Tibial nerve (tissue), 4 donors: ENCODE data around the gene TIPRL. TPM values are rescaled to one million over a fixed set of nuclear protein-coding genes. Genes with fewer than 3 reads are reported as not detected.

Source experiments
- DNase-seq, 2 donors: peaks; one replicate each; pipeline ENCODE4 v3.0.0-alpha.2; 2019; ENCODE audit warnings: low spot score in 2 of 2
- H3K27ac ChIP-seq, 4 donors: fragments of 200-600 bp; sonication (generic) in 3 of 4; one replicate each; pipeline ENCODE4 v1.5.1; 2017 to 2019; ENCODE audit warnings: mild to moderate bottlenecking in 1 of 4
- H3K27me3 ChIP-seq, 2 donors: fragments of 200-600 bp; sonication (generic) in 1 of 2; one replicate each; pipeline versions ENCODE4 v1.5.1 to v1.6.0; 2017 to 2019
- H3K36me3 ChIP-seq, 3 donors: fragments of 200-600 bp; sonication (generic); one replicate each; pipeline ENCODE4 v1.5.1; 2018 to 2019
- H3K4me1 ChIP-seq, 4 donors: fragments of 200-600 bp; sonication (generic) in 3 of 4; one replicate each; pipeline ENCODE4 v1.5.1; 2017 to 2019
- H3K4me3 ChIP-seq, 4 donors: fragments of 200-600 bp; sonication (generic) in 3 of 4; one replicate each; pipeline ENCODE4 v1.5.1; 2017 to 2019; ENCODE audit warnings: mild to moderate bottlenecking in 1 of 4, moderate library complexity in 1 of 4
- H3K9me3 ChIP-seq, 4 donors: fragments of 200-600 bp; sonication (generic) in 3 of 4; one replicate each; pipeline ENCODE4 v1.5.1; 2017 to 2019
- CTCF ChIP-seq, 5 experiments: fragments of 200-600 bp in 3 of 5; fragments of 450-650 bp in 2 of 5; sonication (generic) in 3 of 5; IDR thresholded peaks; one replicate each; pipeline ENCODE4 v1.5.1; 2016 to 2019; ENCODE audit warnings: antibody characterized with exemption in 5 of 5, mild to moderate bottlenecking in 3 of 5, moderate library complexity in 2 of 5
- EP300 ChIP-seq, 2 donors: sonication (generic); formaldehyde crosslinking; IDR thresholded peaks; one replicate each; pipeline ENCODE4 v1.6.1; 2017; ENCODE audit warnings: antibody characterized with exemption in 2 of 2, mild to moderate bottlenecking in 1 of 2
- POLR2A ChIP-seq, 2 donors: fragments of 450-650 bp; IDR thresholded peaks; one replicate each; pipeline ENCODE4 v1.6.1; 2017; ENCODE audit warnings: antibody characterized with exemption in 2 of 2, mild to moderate bottlenecking in 2 of 2, moderate library complexity in 2 of 2
- WGBS, 2 donors: methylation state at CpG; one replicate each; pipeline ENCODE4 v1.1.5; 2018; 5-methylcytosine and 5-hydroxymethylcytosine counted together
- total RNA-seq, 4 donors: library from RNA; depleted of rRNA; stranded (reverse); fragments of >200 nt; gene quantifications; one replicate each; pipeline ENCODE4 v1.1.0, GENCODE V29; 2016

Gene TIPRL
- total RNA-seq, 4 donors from 2014 or later: 16.5 to 25.3 (median 20.6) TPM

DNA sequence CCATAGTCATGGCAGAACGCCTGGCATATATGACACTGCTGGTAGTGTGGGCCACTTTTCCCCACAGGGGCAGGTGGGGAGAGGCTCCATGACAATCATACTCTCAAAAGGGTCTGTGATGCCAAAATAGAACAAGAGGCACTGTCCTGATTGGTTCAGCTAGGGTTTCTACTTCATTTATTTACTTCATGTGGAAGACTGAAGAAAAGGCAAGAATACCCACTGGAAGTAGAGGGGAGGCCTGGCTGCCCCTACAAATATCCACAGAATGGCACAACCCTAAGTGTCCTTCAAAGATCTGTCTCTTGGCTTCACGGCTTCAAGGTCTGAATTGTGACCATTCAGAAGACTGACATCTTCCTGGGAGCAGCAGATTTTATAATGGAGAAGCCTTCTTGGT is 42.5 kb downstream of the TIPRL start:
- no peak for TF ChIP-seq CTCF (IDR thresholded peaks at IDR 0.05)
- H3K36me3 ChIP-seq: no peaks in the 10 kb centered on the region
- no peak overlapping the region for H3K4me3 ChIP-seq
- H3K27me3 ChIP-seq: no peaks in the 10 kb centered on the region
- no peak overlapping the region for H3K27ac ChIP-seq
- peaks cover 0 to 5% (median 0%) of the 10 kb centered on the region in 4 donors for H3K4me1 ChIP-seq
- no peak for DNase-seq
- H3K9me3 ChIP-seq: peaks cover 0 to 2% (median 0%) of the 10 kb centered on the region in 4 donors
- WGBS, 2 donors: 79 to 89% methylated on average over 2 of the region's 2 CpGs

DNA sequence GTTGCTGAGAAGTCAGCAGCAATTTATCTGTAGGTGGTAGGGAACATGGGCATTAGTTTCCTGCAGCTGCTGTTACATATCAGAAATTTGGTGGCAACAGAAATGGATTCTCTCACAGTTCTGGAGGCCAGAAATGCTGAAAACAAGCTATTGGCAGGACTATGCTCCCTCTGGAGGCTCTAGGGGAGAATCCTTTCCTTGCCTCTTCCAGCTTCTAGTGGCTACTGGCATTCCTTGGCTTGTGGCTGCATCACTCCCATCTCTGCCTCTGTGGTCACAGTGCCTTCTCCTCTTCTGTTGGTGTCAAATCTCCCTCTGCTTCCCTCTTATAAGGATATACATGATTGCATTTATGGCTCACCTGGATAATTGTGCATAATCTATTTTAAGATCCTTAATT is 44.5 kb downstream of the TIPRL start:
- TF ChIP-seq CTCF (IDR thresholded peaks at IDR 0.05): no peak
- no peak for TF ChIP-seq POLR2A (IDR thresholded peaks at IDR 0.05)
- Histone ChIP-seq H3K27ac (no peak overlapping the region), H3K9me3 (peaks cover 0 to 2% (median 0%) of the 10 kb centered on the region in 4 donors), H3K36me3 (no peaks in the 10 kb centered on the region), H3K4me3 (no peak overlapping the region), H3K27me3 (no peaks in the 10 kb centered on the region), H3K4me1 (peaks cover 0 to 22% (median 12%) of the 10 kb centered on the region in 4 donors)
- DNase-seq: no peak

DNA sequence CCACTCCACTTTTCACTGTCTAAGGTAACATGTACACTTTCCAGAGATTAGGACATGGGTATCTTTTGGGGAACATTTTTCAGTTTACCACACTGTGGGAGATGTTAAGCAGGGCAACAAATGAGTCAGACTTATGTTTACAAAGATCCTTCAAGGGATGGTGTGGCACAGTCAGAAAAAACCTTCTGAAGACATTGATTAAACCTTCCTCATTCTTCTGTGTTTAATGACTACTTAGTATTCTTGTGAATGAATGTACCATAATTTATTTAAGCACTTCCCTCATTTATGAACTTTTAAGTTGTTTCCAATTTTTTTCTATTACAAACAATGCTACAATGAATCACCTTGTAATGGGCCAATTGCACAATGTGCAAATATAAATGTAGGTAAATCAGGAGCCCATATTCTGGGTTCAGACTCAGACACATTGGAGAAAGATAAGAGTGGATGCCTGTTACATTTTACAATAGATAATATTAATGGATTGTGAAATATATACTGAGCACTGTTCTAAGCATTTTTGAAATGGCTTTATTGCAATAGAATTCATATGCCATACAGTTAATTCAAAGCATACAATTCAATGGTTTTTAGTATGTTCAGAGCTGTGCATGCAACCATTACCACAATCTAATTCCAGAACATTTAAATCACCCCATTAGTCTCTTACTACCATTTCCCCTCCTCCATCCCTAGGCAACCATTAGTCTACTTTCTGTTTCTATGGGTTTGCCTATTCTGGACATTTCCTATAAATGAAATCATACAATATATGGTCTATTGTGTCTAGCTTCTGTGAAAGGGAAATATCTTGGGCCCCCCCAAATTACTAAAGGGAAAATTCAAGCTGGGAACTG is 45.1 kb downstream of the TIPRL start:
- peaks cover 0 to 29% (median 19%) of the 10 kb centered on the region in 4 donors for H3K4me1 ChIP-seq
- no peak overlapping the region for H3K4me3 ChIP-seq
- H3K27ac ChIP-seq: no peak overlapping the region
- H3K27me3 ChIP-seq: no peaks in the 10 kb centered on the region
- no peaks in the 10 kb centered on the region for H3K36me3 ChIP-seq
- TF ChIP-seq POLR2A (IDR thresholded peaks at IDR 0.05) (no peak), EP300 (IDR thresholded peaks at IDR 0.05) (no peak), CTCF (IDR thresholded peaks at IDR 0.05) (no peak)
- peaks cover 0 to 2% (median 0%) of the 10 kb centered on the region in 4 donors for H3K9me3 ChIP-seq
- no peak for DNase-seq

GRCh38 chr1:168224991-168225390 is 46.2 kb downstream of the TIPRL start:
- H3K27ac ChIP-seq: peak overlapping the region in 1 of 4 donors; percentile 90
- peaks cover 0 to 4% (median 0%) of the 10 kb centered on the region in 3 donors for H3K36me3 ChIP-seq
- no peak for TF ChIP-seq EP300 (IDR thresholded peaks at IDR 0.05)
- TF ChIP-seq POLR2A (IDR thresholded peaks at IDR 0.05): no peak
- TF ChIP-seq CTCF (IDR thresholded peaks at IDR 0.05): no peak
- 88 to 95% methylated on average over 3 of the region's 3 CpGs for WGBS, 2 donors
- peaks cover 0 to 2% (median 0%) of the 10 kb centered on the region in 4 donors for H3K9me3 ChIP-seq
- no peaks in the 10 kb centered on the region for H3K27me3 ChIP-seq
- H3K4me1 ChIP-seq: peaks cover 0 to 39% (median 27%) of the 10 kb centered on the region in 4 donors
- DNase-seq: no peak
- H3K4me3 ChIP-seq: peak overlapping the region in 1 of 4 donors; percentile 74

DNA sequence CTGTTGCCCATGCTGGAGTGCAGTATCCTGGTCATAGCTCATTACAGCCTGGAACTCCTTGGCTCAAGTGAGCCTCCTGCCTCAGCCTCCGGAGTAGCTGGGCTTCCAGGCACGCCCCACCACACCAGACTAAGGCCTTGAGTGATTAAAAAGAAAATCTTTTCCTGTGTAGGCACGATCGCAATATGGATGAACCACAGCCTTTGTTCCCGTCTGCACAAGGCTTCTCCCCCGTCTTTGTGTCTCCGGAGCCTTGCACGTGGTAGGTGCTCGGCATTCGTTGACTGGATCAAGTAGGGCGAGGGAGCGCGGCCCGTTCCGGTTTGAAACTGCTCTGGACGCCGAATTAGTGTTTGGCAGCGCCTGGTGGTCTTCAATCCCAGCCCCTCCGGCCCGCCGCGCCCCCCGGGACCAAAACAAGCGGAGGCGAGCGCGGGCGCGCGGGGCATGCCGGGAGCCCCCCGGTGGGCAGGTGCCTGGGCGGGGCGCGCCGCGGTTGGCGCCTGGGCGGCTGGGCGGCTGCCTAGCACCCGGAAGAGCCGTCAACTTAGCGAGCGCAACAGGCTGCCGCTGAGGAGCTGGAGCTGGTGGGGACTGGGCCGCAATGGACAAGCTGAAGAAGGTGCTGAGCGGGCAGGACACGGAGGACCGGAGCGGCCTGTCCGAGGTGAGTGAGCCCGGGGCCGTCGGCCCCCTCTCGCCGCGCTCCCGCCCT is 46.9 kb downstream of the TIPRL start, which contains the start of gene SFT2D2:
SFT2D2 (plus strand) TSS at position 529 of the 715 bp plus-strand sequence; CDS start at position 605, 76 bp downstream.
- no peaks in the 10 kb centered on the region for H3K27me3 ChIP-seq
- peak in 2 of 5 experiments; percentile 24 to 34 for TF ChIP-seq CTCF (IDR thresholded peaks at IDR 0.05)
- peak in 1 of 2 donors; percentile 83 for TF ChIP-seq EP300 (IDR thresholded peaks at IDR 0.05)
- peak; percentile 61 to 76 for TF ChIP-seq POLR2A (IDR thresholded peaks at IDR 0.05)
- H3K4me1 ChIP-seq: peaks cover 0 to 46% (median 27%) of the 10 kb centered on the region in 4 donors
- WGBS, 2 donors: 1 to 3% methylated on average over 22 to 34 of the region's 58 CpGs
- peaks cover 0 to 2% (median 0%) of the 10 kb centered on the region in 4 donors for H3K9me3 ChIP-seq
- peak within 1 kb of the TSS; percentile 79 to 95 (median 91) for H3K27ac ChIP-seq
- DNase-seq: peak; percentile 53 to 57
- H3K4me3 ChIP-seq: peak within 1 kb of the TSS; percentile 59 to 98 (median 85)
- H3K36me3 ChIP-seq: peaks cover 0 to 10% (median 0%) of the 10 kb centered on the region in 3 donors
